HEK293 (cell line): ENCODE data around the gene IGFLR1.

Experiments
- GLI2 ChIP-seq: fragments of 450-650 bp; formaldehyde crosslinking; IDR thresholded peaks from 2 replicates; pipeline ENCODE4; 2017; ENCODE audit warnings: missing biosample characterization, missing genetic modification characterization, low read depth, borderline replicate concordance
- GLI4 ChIP-seq: fragments of 450-650 bp; formaldehyde crosslinking; IDR thresholded peaks from 2 replicates; pipeline ENCODE4 v1.5.1; 2016; ENCODE audit warnings: missing biosample characterization, missing genetic modification characterization
- GLIS2 ChIP-seq: fragments of 450-650 bp; formaldehyde crosslinking; IDR thresholded peaks from 2 replicates; pipeline ENCODE4 v1.5.1; 2016; ENCODE audit warnings: missing biosample characterization, missing genetic modification characterization
- HOXA7 ChIP-seq: sonication (generic); formaldehyde crosslinking; IDR thresholded peaks from 2 replicates; pipeline ENCODE4 v1.8.1; 2022; ENCODE audit warnings: missing genetic modification reagents, borderline replicate concordance
- IKZF3 ChIP-seq: fragments of 450-650 bp; IDR thresholded peaks from 2 replicates; pipeline ENCODE4 v1.5.0; 2018; ENCODE audit warnings: missing biosample characterization, mild to moderate bottlenecking, missing genetic modification characterization, moderate library complexity
- KLF16 ChIP-seq: fragments of 450-650 bp; formaldehyde crosslinking; IDR thresholded peaks from 2 replicates; pipeline ENCODE4 v1.5.1; 2017; ENCODE audit warnings: missing biosample characterization, missing genetic modification characterization
- SP2 ChIP-seq: fragments of 450-650 bp; formaldehyde crosslinking; IDR thresholded peaks from 2 replicates; pipeline ENCODE4 v1.5.1; 2016; ENCODE audit warnings: missing biosample characterization, missing genetic modification characterization
- SP7 ChIP-seq: fragments of 450-650 bp; formaldehyde crosslinking; IDR thresholded peaks from 2 replicates; pipeline ENCODE4 v1.5.1; 2016; ENCODE audit warnings: missing biosample characterization, missing genetic modification characterization
- TCF7L2 ChIP-seq: IDR thresholded peaks from 2 replicates; pipeline ENCODE4 v1.6.1; 2011; ENCODE audit warnings: low read depth, mild to moderate bottlenecking, inconsistent platforms, low read length, moderate library complexity, borderline replicate concordance
- TRIM28 ChIP-seq: IDR thresholded peaks from 2 replicates; pipeline ENCODE4 v1.6.1; 2011; ENCODE audit warnings: low read length, control low read depth, borderline replicate concordance
- YY2 ChIP-seq: fragments of 450-650 bp; formaldehyde crosslinking; IDR thresholded peaks from 2 replicates; pipeline ENCODE4 v1.5.1; 2016; ENCODE audit warnings: missing biosample characterization, missing genetic modification characterization
- ZBTB17 ChIP-seq: fragments of 450-650 bp; formaldehyde crosslinking; IDR thresholded peaks from 2 replicates; pipeline ENCODE4 v1.5.1; 2016; ENCODE audit warnings: missing biosample characterization, missing genetic modification characterization
- ZFHX2 ChIP-seq: fragments of 450-650 bp; formaldehyde crosslinking; conservative IDR thresholded peaks from 2 replicates; pipeline ENCODE4 v1.5.1; 2016; ENCODE audit warnings: missing biosample characterization, missing genetic modification characterization
- ZFP41 ChIP-seq: fragments of 450-650 bp; formaldehyde crosslinking; IDR thresholded peaks from 2 replicates; pipeline ENCODE4 v1.5.1; 2016; ENCODE audit warnings: missing biosample characterization, missing genetic modification characterization, borderline replicate concordance
- ZNF132 ChIP-seq: fragments of 450-650 bp; formaldehyde crosslinking; IDR thresholded peaks from 2 replicates; pipeline ENCODE4 v1.5.1; 2017; ENCODE audit warnings: missing biosample characterization, missing genetic modification characterization, borderline replicate concordance
- ZNF169 ChIP-seq: fragments of 450-650 bp; formaldehyde crosslinking; IDR thresholded peaks from 2 replicates; pipeline ENCODE4 v1.5.1; 2016; ENCODE audit warnings: missing biosample characterization, missing genetic modification characterization
- ZNF366 ChIP-seq: fragments of 450-650 bp; formaldehyde crosslinking; conservative IDR thresholded peaks from 2 replicates; pipeline ENCODE4 v1.5.1; 2016; ENCODE audit warnings: missing biosample characterization, missing genetic modification characterization
- ZNF426 ChIP-seq: fragments of 450-650 bp; formaldehyde crosslinking; IDR thresholded peaks from 2 replicates; pipeline ENCODE4 v1.5.1; 2017; ENCODE audit warnings: missing biosample characterization, missing genetic modification characterization, mild to moderate bottlenecking, inconsistent platforms, moderate library complexity
- ZNF658 ChIP-seq: fragments of 450-650 bp; formaldehyde crosslinking; IDR thresholded peaks from 2 replicates; pipeline ENCODE4; 2016; ENCODE audit warnings: missing biosample characterization, missing genetic modification characterization
- ZNF670 ChIP-seq: fragments of 450-650 bp; formaldehyde crosslinking; IDR thresholded peaks from 2 replicates; pipeline ENCODE4 v1.5.1; 2016; ENCODE audit warnings: missing biosample characterization, missing genetic modification characterization, low read depth
- ZNF76 ChIP-seq: fragments of 450-650 bp; formaldehyde crosslinking; IDR thresholded peaks from 2 replicates; pipeline ENCODE4; 2016; ENCODE audit warnings: low read depth, missing biosample characterization, missing genetic modification characterization, borderline replicate concordance
- ZNF768 ChIP-seq: fragments of 450-650 bp; formaldehyde crosslinking; IDR thresholded peaks from 2 replicates; pipeline ENCODE4 v1.5.1; 2018; ENCODE audit warnings: missing biosample characterization, mild to moderate bottlenecking, missing genetic modification characterization
- ZNF830 ChIP-seq: fragments of 450-650 bp; IDR thresholded peaks from 2 replicates; pipeline ENCODE4 v1.5.0; 2018; ENCODE audit warnings: missing biosample characterization, missing genetic modification characterization, low read depth, mild to moderate bottlenecking, moderate library complexity
- TF ChIP-seq, protein P1 (sequence below): fragments of 450-650 bp; formaldehyde crosslinking; IDR thresholded peaks from 2 replicates; pipeline ENCODE4 v1.5.1; 2017; ENCODE audit warnings: missing biosample characterization, missing genetic modification characterization
- TF ChIP-seq, protein P2 (sequence below): IDR thresholded peaks from 2 replicates; pipeline ENCODE4 v1.6.1; 2011; ENCODE audit warnings: mild to moderate bottlenecking, low read depth, low read length, borderline replicate concordance
- TF ChIP-seq, protein P3 (sequence below): fragments of 450-650 bp; formaldehyde crosslinking; IDR thresholded peaks from 2 replicates; pipeline ENCODE4 v1.5.1; 2016; ENCODE audit warnings: missing biosample characterization, missing genetic modification characterization
- TF ChIP-seq, protein P4 (sequence below): fragments of 450-650 bp; formaldehyde crosslinking; IDR thresholded peaks from 2 replicates; pipeline ENCODE4 v1.5.1; 2017; ENCODE audit warnings: missing biosample characterization, missing genetic modification characterization
- TF ChIP-seq, protein P5 (sequence below): sonication (generic); formaldehyde crosslinking; IDR thresholded peaks from 2 replicates; pipeline ENCODE4 v1.8.1; 2022; ENCODE audit warnings: mild to moderate bottlenecking, moderate library complexity, missing genetic modification reagents
- TF ChIP-seq, protein P6 (sequence below): fragments of 450-650 bp; formaldehyde crosslinking; IDR thresholded peaks from 2 replicates; pipeline ENCODE4 v1.5.1; 2016; ENCODE audit warnings: missing biosample characterization, missing genetic modification characterization, borderline replicate concordance

IGFLR1 gene

DNA sequence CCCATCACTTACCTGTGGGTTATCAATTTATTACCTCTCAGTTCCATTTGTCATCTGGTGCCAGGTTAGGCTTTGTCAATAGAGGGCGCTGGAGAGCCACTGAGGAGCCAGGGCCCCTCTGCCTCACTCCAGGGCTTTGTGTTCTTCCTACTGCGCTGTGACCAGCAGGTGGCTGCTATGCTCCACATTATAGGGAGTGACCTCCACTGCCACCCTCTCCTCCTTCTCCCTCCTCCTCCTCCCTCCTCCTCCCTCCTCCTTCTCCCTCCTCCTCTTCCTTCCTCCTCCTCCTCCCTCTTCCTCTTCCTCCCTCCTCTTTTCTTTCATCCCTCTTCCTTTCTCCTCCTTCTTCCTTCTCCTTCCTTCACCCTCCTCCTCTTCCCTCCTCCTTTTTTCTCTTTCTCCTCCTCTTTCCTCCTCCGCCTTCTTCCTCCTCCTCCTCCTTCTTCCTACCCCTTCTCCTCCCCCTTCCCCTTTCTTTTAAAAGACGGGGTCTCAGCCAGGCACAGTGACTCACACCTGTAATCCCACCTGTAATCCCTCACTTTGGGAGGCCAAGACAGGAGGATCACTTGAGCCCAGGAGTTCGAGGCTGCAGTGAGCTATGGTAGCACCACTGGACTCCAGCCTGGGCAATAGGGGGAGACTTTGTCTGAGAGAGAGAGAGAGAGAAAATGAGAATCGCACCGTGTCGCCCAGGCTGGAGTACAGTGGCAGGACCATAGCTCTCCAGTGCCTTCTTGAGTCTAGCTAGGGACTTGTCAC lies 48.2 kb downstream of the IGFLR1 start (continued):
- TF ChIP-seq, protein P1, sequence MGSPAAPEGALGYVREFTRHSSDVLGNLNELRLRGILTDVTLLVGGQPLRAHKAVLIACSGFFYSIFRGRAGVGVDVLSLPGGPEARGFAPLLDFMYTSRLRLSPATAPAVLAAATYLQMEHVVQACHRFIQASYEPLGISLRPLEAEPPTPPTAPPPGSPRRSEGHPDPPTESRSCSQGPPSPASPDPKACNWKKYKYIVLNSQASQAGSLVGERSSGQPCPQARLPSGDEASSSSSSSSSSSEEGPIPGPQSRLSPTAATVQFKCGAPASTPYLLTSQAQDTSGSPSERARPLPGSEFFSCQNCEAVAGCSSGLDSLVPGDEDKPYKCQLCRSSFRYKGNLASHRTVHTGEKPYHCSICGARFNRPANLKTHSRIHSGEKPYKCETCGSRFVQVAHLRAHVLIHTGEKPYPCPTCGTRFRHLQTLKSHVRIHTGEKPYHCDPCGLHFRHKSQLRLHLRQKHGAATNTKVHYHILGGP (tag by site-specific recombination): peak; percentile 84
- TF ChIP-seq TCF7L2 (no peak), ZNF670 (tag by site-specific recombination) (peak; percentile 76), IKZF3 (tag by site-specific recombination) (peak; percentile 90), ZBTB17 (tag by site-specific recombination) (peak; percentile 64), GLI4 (tag by site-specific recombination) (no peak), TRIM28 (no peak), ZNF830 (tag by site-specific recombination) (no peak), ZNF658 (tag by site-specific recombination) (no peak), ZNF426 (no peak), SP2 (tag by site-specific recombination) (peak; percentile 60), ZNF76 (tag by site-specific recombination) (peak; percentile 50), ZFHX2 (tag by site-specific recombination) (peak; percentile 98), YY2 (tag by site-specific recombination) (no peak), ZNF366 (tag by site-specific recombination) (peak; percentile 100), GLI2 (tag by site-specific recombination) (no peak), ZNF132 (tag by site-specific recombination) (no peak), ZNF169 (tag by site-specific recombination) (peak; percentile 67; the same call in 1 of the 2 replicates), GLIS2 (no peak), ZFP41 (no peak), HOXA7 (CRISPR knock-in tag) (no peak), KLF16 (peak; percentile 89; the same call in 1 of the 2 replicates), ZNF768 (tag by site-specific recombination) (no peak), SP7 (tag by site-specific recombination) (peak; percentile 79)
- TF ChIP-seq, protein P2, sequence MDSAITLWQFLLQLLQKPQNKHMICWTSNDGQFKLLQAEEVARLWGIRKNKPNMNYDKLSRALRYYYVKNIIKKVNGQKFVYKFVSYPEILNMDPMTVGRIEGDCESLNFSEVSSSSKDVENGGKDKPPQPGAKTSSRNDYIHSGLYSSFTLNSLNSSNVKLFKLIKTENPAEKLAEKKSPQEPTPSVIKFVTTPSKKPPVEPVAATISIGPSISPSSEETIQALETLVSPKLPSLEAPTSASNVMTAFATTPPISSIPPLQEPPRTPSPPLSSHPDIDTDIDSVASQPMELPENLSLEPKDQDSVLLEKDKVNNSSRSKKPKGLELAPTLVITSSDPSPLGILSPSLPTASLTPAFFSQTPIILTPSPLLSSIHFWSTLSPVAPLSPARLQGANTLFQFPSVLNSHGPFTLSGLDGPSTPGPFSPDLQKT: no peak
- TF ChIP-seq, protein P3, sequence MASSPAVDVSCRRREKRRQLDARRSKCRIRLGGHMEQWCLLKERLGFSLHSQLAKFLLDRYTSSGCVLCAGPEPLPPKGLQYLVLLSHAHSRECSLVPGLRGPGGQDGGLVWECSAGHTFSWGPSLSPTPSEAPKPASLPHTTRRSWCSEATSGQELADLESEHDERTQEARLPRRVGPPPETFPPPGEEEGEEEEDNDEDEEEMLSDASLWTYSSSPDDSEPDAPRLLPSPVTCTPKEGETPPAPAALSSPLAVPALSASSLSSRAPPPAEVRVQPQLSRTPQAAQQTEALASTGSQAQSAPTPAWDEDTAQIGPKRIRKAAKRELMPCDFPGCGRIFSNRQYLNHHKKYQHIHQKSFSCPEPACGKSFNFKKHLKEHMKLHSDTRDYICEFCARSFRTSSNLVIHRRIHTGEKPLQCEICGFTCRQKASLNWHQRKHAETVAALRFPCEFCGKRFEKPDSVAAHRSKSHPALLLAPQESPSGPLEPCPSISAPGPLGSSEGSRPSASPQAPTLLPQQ (tag by site-specific recombination): peak; percentile 83
- TF ChIP-seq, protein P4, sequence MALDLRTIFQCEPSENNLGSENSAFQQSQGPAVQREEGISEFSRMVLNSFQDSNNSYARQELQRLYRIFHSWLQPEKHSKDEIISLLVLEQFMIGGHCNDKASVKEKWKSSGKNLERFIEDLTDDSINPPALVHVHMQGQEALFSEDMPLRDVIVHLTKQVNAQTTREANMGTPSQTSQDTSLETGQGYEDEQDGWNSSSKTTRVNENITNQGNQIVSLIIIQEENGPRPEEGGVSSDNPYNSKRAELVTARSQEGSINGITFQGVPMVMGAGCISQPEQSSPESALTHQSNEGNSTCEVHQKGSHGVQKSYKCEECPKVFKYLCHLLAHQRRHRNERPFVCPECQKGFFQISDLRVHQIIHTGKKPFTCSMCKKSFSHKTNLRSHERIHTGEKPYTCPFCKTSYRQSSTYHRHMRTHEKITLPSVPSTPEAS: peak; percentile 70
- TF ChIP-seq, protein P5, sequence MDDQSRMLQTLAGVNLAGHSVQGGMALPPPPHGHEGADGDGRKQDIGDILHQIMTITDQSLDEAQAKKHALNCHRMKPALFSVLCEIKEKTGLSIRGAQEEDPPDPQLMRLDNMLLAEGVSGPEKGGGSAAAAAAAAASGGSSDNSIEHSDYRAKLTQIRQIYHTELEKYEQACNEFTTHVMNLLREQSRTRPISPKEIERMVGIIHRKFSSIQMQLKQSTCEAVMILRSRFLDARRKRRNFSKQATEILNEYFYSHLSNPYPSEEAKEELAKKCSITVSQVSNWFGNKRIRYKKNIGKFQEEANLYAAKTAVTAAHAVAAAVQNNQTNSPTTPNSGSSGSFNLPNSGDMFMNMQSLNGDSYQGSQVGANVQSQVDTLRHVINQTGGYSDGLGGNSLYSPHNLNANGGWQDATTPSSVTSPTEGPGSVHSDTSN (CRISPR knock-in tag): no peak
- TF ChIP-seq, protein P6, sequence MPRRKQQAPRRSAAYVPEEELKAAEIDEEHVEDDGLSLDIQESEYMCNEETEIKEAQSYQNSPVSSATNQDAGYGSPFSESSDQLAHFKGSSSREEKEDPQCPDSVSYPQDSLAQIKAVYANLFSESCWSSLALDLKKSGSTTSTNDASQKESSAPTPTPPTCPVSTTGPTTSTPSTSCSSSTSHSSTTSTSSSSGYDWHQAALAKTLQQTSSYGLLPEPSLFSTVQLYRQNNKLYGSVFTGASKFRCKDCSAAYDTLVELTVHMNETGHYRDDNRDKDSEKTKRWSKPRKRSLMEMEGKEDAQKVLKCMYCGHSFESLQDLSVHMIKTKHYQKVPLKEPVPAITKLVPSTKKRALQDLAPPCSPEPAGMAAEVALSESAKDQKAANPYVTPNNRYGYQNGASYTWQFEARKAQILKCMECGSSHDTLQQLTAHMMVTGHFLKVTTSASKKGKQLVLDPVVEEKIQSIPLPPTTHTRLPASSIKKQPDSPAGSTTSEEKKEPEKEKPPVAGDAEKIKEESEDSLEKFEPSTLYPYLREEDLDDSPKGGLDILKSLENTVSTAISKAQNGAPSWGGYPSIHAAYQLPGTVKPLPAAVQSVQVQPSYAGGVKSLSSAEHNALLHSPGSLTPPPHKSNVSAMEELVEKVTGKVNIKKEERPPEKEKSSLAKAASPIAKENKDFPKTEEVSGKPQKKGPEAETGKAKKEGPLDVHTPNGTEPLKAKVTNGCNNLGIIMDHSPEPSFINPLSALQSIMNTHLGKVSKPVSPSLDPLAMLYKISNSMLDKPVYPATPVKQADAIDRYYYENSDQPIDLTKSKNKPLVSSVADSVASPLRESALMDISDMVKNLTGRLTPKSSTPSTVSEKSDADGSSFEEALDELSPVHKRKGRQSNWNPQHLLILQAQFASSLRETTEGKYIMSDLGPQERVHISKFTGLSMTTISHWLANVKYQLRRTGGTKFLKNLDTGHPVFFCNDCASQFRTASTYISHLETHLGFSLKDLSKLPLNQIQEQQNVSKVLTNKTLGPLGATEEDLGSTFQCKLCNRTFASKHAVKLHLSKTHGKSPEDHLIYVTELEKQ (tag by site-specific recombination): peak; percentile 35; the same call in 1 of the 2 replicates
